Erythroblast (primary cell): ENCODE data around the gene HBA2.

ENCODE experiments used
- GATA1 ChIP-seq: IDR thresholded peaks from 2 replicates; pipeline ENCODE4 v1.6.1; 2011; ENCODE audit warnings: low read depth, mild to moderate bottlenecking, control low read depth, low read length, moderate library complexity
- POLR2A ChIP-seq: IDR thresholded peaks from 2 replicates; pipeline ENCODE4 v1.6.1; 2011; ENCODE audit warnings: mild to moderate bottlenecking, low read length

DNA sequence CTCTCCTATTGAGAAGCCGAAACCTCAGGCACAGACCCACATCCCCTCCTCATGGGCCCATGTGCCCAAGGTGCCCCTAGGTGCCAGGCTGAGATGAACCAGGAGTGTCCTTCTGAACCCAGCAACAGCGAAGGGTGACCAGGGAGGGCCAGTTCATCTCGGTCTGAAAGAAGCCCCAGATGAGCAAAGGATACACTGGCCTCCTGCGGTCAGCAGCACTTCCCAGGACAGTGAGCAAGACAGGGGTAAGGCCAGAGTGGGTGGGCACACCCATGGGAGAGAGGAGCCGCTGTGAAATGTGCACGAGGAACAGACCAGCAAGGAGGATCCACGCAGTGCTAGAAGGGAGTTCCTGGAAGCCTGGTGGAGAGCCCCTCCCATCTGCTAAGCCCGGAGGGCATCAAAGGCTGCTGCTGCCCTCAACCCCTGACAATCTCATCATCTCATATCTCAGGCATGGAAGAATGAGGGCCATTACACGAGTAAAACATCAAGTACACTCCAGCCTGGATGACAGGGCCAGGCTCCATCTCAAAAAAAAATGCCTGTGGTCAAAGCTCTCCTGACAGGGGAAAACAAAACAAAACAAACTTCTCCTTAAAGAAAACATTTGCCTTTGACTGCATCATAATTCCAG lies 23.5 kb upstream of the HBA2 start:
- TF ChIP-seq POLR2A = no peak
- TF ChIP-seq GATA1 = no peak
